HepG2 (cell line): ENCODE results near the gene ARID3C. TPM values are rescaled to one million over a fixed set of nuclear protein-coding genes. Genes with fewer than 3 reads are reported as not detected.

Source experiments
- PHF20 ChIP-seq: sonication (generic); formaldehyde crosslinking; IDR thresholded peaks from 2 replicates; pipeline ENCODE4 v1.5.0; 2020; ENCODE audit warnings: mild to moderate bottlenecking, missing genetic modification reagents
- RAD21 ChIP-seq: fragments of 450-650 bp; formaldehyde crosslinking; IDR thresholded peaks from 2 replicates; pipeline ENCODE4 v1.5.0; 2020; ENCODE audit warnings: mild to moderate bottlenecking
- RXRB ChIP-seq: IDR thresholded peaks from 2 replicates; pipeline ENCODE4 v1.6.1; 2016; ENCODE audit warnings: borderline replicate concordance, missing genetic modification reagents, missing compliant biosample characterization
- SKI ChIP-seq: fragments of 450-650 bp; IDR thresholded peaks from one replicate; pipeline ENCODE4 v1.6.1; 2018; ENCODE audit warnings: mild to moderate bottlenecking; ENCODE audit not compliant: partially characterized antibody
- ZNF331 ChIP-seq: sonication (generic); formaldehyde crosslinking; IDR thresholded peaks from 2 replicates; pipeline ENCODE4 v1.4.0; 2020; ENCODE audit warnings: missing genetic modification reagents
- ZNF333 ChIP-seq: sonication (generic); formaldehyde crosslinking; IDR thresholded peaks from 2 replicates; pipeline ENCODE4 v1.4.0; 2020; ENCODE audit warnings: mild to moderate bottlenecking, missing genetic modification reagents, borderline replicate concordance
- polyA plus RNA-seq, 8 experiments: library from polyadenylated mRNA; depleted of rRNA in 3 of 8; stranded (reverse) in 7 of 8; unstranded in 1 of 8; fragments of >200 nt; fragmentation: Illumina TruSeq in 4 of 8; extraction: Trizol in 4 of 8; gene quantifications; 2 replicates each; pipeline versions ENCODE4 v1.2.1 to v1.2.3, GENCODE V29; 2011 to 2016; ENCODE audit warnings: low read depth in 4 of 8, missing spikeins in 1 of 8, mixed read lengths in 1 of 8; ENCODE audit not compliant: insufficient read depth in 1 of 8
- total RNA-seq, 5 experiments: library from RNA; depleted of rRNA; stranded (reverse); fragments of >200 nt; fragmentation: Illumina TruSeq; extraction: Trizol; gene quantifications; 2 replicates each; pipeline ENCODE4 v1.2.3, GENCODE V29; 2016; ENCODE audit warnings: low read depth in 1 of 5
- TF ChIP-seq, protein P1 (sequence below): IDR thresholded peaks from 2 replicates; pipeline ENCODE4 v1.6.1; 2016; ENCODE audit warnings: low read depth, borderline replicate concordance
- TF ChIP-seq, protein P2 (sequence below): sonication (generic); formaldehyde crosslinking; IDR thresholded peaks from 2 replicates; pipeline ENCODE4 v1.4.0; 2020; ENCODE audit warnings: missing genetic modification reagents
- TF ChIP-seq, protein P3 (sequence below): sonication (generic); formaldehyde crosslinking; IDR thresholded peaks from 2 replicates; pipeline ENCODE4 v1.4.0; 2020; ENCODE audit warnings: mild to moderate bottlenecking, missing genetic modification reagents
- TF ChIP-seq, protein P4 (sequence below): sonication (generic); formaldehyde crosslinking; IDR thresholded peaks from 2 replicates; pipeline ENCODE4 v1.5.0; 2020; ENCODE audit warnings: mild to moderate bottlenecking, missing genetic modification reagents, borderline replicate concordance
- TF ChIP-seq, protein P5 (sequence below): sonication (generic); formaldehyde crosslinking; IDR thresholded peaks from 2 replicates; pipeline ENCODE4 v1.4.0; 2020; ENCODE audit warnings: missing genetic modification reagents, borderline replicate concordance
- TF ChIP-seq, protein P6 (sequence below): IDR thresholded peaks from 2 replicates; pipeline ENCODE4 v1.6.1; 2018; ENCODE audit warnings: missing genetic modification reagents, mild to moderate bottlenecking, missing compliant biosample characterization
- TF ChIP-seq, protein P7 (sequence below): sonication (generic); formaldehyde crosslinking; IDR thresholded peaks from 2 replicates; pipeline ENCODE4 v1.4.0; 2020; ENCODE audit warnings: missing genetic modification reagents

Gene ARID3C
- total and polyA plus RNA-seq, 2 of the 13 experiments (the other 11 are each of a cell fraction or from before 2014, with no cell fraction given) = not detected

DNA sequence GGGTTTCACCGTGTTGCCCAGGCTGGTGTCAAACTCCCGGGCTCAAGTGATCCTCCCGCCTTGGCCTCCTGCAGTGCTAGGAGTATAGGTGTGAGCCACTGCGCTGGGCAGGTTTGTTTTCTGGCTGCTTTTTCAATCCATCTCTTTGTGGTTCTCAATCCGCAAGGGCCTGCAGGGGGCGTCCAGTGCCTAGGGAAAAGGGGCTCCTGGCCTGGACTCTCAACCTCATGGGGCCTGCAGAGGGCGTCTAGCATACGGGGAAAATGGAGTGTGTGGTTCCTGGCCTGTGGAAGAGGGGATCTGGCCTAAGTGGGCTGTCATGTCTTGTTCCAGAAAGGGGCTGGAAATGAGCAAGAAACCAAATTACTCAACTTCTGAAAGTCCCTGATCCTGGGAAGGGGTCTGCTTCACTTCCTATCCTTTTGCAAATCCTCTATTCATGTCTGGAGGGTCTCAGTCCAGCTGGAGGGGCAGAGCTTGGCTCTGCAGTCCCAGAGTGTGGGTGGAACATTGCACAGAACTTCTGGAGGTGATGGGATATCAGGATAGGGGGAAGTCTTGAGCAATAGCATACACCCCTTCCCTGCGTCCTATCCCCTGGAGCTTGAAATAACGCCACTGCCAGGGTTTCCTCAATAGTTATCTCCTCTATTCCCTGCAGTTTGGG is 46.3 kb upstream of the ARID3C start (continued):
- TF ChIP-seq PHF20 (CRISPR knock-in tag) (no peak), ZNF331 (CRISPR knock-in tag) (peak; percentile 33; the same call in 1 of the 2 replicates), ZNF333 (CRISPR knock-in tag) (peak; percentile 68; the same call in 1 of the 2 replicates), RAD21 (CRISPR knock-in tag) (peak; percentile 98), RXRB (CRISPR knock-in tag) (no peak), SKI (no peak)
- TF ChIP-seq, protein P1, sequence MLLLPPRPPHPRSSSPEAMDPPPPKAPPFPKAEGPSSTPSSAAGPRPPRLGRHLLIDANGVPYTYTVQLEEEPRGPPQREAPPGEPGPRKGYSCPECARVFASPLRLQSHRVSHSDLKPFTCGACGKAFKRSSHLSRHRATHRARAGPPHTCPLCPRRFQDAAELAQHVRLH = peak; percentile 85; the same call in 1 of the 2 replicates
- TF ChIP-seq, protein P2, sequence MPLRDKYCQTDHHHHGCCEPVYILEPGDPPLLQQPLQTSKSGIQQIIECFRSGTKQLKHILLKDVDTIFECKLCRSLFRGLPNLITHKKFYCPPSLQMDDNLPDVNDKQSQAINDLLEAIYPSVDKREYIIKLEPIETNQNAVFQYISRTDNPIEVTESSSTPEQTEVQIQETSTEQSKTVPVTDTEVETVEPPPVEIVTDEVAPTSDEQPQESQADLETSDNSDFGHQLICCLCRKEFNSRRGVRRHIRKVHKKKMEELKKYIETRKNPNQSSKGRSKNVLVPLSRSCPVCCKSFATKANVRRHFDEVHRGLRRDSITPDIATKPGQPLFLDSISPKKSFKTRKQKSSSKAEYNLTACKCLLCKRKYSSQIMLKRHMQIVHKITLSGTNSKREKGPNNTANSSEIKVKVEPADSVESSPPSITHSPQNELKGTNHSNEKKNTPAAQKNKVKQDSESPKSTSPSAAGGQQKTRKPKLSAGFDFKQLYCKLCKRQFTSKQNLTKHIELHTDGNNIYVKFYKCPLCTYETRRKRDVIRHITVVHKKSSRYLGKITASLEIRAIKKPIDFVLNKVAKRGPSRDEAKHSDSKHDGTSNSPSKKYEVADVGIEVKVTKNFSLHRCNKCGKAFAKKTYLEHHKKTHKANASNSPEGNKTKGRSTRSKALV = peak; percentile 69; the same call in 1 of the 2 replicates
- TF ChIP-seq, protein P3, sequence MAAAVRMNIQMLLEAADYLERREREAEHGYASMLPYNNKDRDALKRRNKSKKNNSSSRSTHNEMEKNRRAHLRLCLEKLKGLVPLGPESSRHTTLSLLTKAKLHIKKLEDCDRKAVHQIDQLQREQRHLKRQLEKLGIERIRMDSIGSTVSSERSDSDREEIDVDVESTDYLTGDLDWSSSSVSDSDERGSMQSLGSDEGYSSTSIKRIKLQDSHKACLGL = 0 out of 2 replicates have a peak, but pooled peaks have one; percentile 35
- TF ChIP-seq, protein P4, sequence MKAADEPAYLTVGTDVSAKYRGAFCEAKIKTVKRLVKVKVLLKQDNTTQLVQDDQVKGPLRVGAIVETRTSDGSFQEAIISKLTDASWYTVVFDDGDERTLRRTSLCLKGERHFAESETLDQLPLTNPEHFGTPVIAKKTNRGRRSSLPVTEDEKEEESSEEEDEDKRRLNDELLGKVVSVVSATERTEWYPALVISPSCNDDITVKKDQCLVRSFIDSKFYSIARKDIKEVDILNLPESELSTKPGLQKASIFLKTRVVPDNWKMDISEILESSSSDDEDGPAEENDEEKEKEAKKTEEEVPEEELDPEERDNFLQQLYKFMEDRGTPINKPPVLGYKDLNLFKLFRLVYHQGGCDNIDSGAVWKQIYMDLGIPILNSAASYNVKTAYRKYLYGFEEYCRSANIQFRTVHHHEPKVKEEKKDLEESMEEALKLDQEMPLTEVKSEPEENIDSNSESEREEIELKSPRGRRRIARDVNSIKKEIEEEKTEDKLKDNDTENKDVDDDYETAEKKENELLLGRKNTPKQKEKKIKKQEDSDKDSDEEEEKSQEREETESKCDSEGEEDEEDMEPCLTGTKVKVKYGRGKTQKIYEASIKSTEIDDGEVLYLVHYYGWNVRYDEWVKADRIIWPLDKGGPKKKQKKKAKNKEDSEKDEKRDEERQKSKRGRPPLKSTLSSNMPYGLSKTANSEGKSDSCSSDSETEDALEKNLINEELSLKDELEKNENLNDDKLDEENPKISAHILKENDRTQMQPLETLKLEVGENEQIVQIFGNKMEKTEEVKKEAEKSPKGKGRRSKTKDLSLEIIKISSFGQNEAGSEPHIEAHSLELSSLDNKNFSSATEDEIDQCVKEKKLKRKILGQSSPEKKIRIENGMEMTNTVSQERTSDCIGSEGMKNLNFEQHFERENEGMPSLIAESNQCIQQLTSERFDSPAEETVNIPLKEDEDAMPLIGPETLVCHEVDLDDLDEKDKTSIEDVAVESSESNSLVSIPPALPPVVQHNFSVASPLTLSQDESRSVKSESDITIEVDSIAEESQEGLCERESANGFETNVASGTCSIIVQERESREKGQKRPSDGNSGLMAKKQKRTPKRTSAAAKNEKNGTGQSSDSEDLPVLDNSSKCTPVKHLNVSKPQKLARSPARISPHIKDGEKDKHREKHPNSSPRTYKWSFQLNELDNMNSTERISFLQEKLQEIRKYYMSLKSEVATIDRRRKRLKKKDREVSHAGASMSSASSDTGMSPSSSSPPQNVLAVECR = peak; percentile 19; the same call in 1 of the 2 replicates
- TF ChIP-seq, protein P5, sequence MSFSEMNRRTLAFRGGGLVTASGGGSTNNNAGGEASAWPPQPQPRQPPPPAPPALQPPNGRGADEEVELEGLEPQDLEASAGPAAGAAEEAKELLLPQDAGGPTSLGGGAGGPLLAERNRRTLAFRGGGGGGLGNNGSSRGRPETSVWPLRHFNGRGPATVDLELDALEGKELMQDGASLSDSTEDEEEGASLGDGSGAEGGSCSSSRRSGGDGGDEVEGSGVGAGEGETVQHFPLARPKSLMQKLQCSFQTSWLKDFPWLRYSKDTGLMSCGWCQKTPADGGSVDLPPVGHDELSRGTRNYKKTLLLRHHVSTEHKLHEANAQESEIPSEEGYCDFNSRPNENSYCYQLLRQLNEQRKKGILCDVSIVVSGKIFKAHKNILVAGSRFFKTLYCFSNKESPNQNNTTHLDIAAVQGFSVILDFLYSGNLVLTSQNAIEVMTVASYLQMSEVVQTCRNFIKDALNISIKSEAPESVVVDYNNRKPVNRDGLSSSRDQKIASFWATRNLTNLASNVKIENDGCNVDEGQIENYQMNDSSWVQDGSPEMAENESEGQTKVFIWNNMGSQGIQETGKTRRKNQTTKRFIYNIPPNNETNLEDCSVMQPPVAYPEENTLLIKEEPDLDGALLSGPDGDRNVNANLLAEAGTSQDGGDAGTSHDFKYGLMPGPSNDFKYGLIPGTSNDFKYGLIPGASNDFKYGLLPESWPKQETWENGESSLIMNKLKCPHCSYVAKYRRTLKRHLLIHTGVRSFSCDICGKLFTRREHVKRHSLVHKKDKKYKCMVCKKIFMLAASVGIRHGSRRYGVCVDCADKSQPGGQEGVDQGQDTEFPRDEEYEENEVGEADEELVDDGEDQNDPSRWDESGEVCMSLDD (CRISPR knock-in tag) = 0 out of 2 replicates have a peak, but pooled peaks have one; percentile 19
- TF ChIP-seq, protein P6, sequence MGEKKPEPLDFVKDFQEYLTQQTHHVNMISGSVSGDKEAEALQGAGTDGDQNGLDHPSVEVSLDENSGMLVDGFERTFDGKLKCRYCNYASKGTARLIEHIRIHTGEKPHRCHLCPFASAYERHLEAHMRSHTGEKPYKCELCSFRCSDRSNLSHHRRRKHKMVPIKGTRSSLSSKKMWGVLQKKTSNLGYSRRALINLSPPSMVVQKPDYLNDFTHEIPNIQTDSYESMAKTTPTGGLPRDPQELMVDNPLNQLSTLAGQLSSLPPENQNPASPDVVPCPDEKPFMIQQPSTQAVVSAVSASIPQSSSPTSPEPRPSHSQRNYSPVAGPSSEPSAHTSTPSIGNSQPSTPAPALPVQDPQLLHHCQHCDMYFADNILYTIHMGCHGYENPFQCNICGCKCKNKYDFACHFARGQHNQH (CRISPR knock-in tag) = 0 out of 2 replicates have a peak, but pooled peaks have one; percentile 22
- TF ChIP-seq, protein P7, sequence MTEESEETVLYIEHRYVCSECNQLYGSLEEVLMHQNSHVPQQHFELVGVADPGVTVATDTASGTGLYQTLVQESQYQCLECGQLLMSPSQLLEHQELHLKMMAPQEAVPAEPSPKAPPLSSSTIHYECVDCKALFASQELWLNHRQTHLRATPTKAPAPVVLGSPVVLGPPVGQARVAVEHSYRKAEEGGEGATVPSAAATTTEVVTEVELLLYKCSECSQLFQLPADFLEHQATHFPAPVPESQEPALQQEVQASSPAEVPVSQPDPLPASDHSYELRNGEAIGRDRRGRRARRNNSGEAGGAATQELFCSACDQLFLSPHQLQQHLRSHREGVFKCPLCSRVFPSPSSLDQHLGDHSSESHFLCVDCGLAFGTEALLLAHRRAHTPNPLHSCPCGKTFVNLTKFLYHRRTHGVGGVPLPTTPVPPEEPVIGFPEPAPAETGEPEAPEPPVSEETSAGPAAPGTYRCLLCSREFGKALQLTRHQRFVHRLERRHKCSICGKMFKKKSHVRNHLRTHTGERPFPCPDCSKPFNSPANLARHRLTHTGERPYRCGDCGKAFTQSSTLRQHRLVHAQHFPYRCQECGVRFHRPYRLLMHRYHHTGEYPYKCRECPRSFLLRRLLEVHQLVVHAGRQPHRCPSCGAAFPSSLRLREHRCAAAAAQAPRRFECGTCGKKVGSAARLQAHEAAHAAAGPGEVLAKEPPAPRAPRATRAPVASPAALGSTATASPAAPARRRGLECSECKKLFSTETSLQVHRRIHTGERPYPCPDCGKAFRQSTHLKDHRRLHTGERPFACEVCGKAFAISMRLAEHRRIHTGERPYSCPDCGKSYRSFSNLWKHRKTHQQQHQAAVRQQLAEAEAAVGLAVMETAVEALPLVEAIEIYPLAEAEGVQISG = peak; percentile 63
